ENCODE data around the gene BAD. TPM values are rescaled to one million over a fixed set of nuclear protein-coding genes. Genes with fewer than 3 reads are reported as not detected.

Gene BAD
- total and polyA plus RNA-seq, 2 experiments from 2014 or later = 52.0 to 122 TPM

DNA sequence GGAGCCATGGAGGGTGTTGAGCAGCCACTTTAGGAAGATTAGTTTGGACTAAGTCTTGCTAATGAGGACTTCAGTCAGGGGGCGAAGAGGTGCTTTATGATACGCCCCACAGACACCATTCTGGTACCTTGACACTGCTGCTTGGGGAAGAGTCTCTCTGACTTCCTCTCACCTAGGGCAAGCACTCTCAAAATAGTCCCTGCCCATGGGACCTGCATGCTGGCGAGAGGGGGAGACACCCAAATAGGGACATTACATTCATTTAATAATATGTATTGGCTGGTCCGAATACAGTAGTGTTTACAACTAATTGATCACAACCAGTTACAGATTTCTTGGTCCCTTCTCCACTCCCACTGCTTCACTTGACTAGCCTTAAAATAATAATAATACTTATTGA is 11.3 kb upstream of the BAD start:
- WGBS (ENCODE audit: low lambda C conversion rate, missing lambda C conversion rate) = 86% methylated on average over 4 of the region's 4 CpGs
- no peaks in the 10 kb centered on the region for H3K9me3 ChIP-seq (ENCODE audit: low read depth)
- no peaks in the 10 kb centered on the region for H4K20me1 ChIP-seq (ENCODE audit: insufficient read depth, poor library complexity, severe bottlenecking)
- no peak for TF ChIP-seq EZH2phosphoT487 (IDR thresholded peaks at IDR 0.05; ENCODE audit: low read depth, severe bottlenecking, unreplicated experiment)
- TF ChIP-seq EZH2 (IDR thresholded peaks at IDR 0.05; ENCODE audit: borderline replicate concordance) = no peak
- TF ChIP-seq, protein P1, sequence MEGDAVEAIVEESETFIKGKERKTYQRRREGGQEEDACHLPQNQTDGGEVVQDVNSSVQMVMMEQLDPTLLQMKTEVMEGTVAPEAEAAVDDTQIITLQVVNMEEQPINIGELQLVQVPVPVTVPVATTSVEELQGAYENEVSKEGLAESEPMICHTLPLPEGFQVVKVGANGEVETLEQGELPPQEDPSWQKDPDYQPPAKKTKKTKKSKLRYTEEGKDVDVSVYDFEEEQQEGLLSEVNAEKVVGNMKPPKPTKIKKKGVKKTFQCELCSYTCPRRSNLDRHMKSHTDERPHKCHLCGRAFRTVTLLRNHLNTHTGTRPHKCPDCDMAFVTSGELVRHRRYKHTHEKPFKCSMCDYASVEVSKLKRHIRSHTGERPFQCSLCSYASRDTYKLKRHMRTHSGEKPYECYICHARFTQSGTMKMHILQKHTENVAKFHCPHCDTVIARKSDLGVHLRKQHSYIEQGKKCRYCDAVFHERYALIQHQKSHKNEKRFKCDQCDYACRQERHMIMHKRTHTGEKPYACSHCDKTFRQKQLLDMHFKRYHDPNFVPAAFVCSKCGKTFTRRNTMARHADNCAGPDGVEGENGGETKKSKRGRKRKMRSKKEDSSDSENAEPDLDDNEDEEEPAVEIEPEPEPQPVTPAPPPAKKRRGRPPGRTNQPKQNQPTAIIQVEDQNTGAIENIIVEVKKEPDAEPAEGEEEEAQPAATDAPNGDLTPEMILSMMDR (IDR thresholded peaks at IDR 0.05; ENCODE audit: poor library complexity) = no peak
- H3K4me2 ChIP-seq = no peak overlapping the region
- H2AFZ ChIP-seq = no peak overlapping the region
- H3K27me3 ChIP-seq = peaks cover 98% of the 10 kb centered on the region
- H3K36me3 ChIP-seq (replicated peaks; ENCODE audit: insufficient read depth, low read depth) = no peaks in the 10 kb centered on the region
- H3K9me2 ChIP-seq (replicated peaks; ENCODE audit: insufficient read depth) = no peaks in the 10 kb centered on the region
- no peak overlapping the region for H3K27ac ChIP-seq
- DNase-seq (ENCODE audit: low spot score) = no peak
- H3K79me2 ChIP-seq = no peaks in the 10 kb centered on the region
- peaks cover 23% of the 10 kb centered on the region for H3K4me1 ChIP-seq (ENCODE audit: insufficient read depth)
- H3K4me3 ChIP-seq = no peak overlapping the region

DNA sequence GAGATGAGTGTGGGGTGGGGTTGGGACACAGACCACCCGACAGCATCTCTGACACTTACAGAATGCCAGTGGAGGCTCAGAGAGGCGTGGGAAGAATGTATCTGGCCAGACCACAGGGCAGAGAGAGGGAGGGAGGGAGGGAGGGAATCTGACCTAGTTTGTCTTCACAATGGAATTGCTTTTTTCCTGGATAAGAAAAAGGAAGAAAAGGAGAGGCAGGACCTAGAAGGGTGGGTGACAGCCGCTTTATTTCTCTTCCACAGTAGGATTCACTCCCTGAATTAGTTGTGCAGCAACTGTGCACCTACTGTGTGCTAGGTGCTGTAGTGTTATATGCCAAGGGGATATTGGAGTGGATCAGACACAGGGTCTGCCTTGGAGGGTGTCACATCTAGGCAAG is 10.3 kb upstream of the BAD start:
- Histone ChIP-seq H4K20me1 (ENCODE audit: insufficient read depth, poor library complexity, severe bottlenecking) (no peaks in the 10 kb centered on the region), H2AFZ (no peak overlapping the region), H3K9me3 (ENCODE audit: low read depth) (no peaks in the 10 kb centered on the region), H3K27ac (no peak overlapping the region), H3K27me3 (peaks cover 98% of the 10 kb centered on the region), H3K4me3 (no peak overlapping the region), H3K4me1 (ENCODE audit: insufficient read depth) (peaks cover 13% of the 10 kb centered on the region), H3K36me3 (replicated peaks; ENCODE audit: insufficient read depth, low read depth) (no peaks in the 10 kb centered on the region), H3K9me2 (replicated peaks; ENCODE audit: insufficient read depth) (no peaks in the 10 kb centered on the region), H3K79me2 (no peaks in the 10 kb centered on the region), H3K4me2 (no peak overlapping the region)
- 100% methylated on average over 1 of the region's 3 CpGs for WGBS (ENCODE audit: low lambda C conversion rate, missing lambda C conversion rate)
- no peak for DNase-seq (ENCODE audit: low spot score)
- TF ChIP-seq EZH2 (IDR thresholded peaks at IDR 0.05; ENCODE audit: borderline replicate concordance) (no peak), EZH2phosphoT487 (IDR thresholded peaks at IDR 0.05; ENCODE audit: low read depth, severe bottlenecking, unreplicated experiment) (no peak)
- TF ChIP-seq, protein P1 (IDR thresholded peaks at IDR 0.05; ENCODE audit: poor library complexity) = no peak

DNA sequence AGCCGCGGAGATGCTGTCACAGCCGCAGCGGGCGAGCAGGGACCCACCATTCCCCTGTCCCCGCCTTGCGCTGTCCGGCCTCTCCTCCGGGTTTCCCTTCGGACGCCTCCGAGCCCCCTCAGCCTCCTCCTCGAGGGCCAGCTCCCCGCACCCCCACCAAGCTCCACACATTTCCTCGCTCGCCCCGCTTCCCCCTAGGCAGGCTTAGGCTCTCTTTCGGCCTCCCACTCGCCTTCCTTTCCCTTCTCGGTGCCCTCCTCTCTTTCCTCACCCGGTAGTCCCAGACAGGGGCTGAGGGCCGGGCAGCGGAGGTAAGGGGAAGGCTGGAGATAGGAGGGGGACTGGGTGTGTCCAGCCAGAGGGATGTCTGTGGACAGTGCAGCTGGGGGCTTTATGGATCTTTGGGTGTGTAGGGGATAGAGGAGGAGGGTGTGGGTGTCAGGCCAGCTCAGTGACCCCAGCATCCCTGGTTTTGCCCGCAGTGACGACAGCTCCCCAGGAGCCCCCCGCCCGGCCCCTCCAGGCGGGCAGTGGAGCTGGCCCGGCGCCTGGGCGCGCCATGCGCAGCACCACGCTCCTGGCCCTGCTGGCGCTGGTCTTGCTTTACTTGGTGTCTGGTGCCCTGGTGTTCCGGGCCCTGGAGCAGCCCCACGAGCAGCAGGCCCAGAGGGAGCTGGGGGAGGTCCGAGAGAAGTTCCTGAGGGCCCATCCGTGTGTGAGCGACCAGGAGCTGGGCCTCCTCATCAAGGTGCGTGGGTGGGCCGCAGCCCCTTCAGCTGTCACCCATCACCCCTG is 8.2 kb upstream of the BAD start:
- TF ChIP-seq, protein P1 (IDR thresholded peaks at IDR 0.05; ENCODE audit: poor library complexity) = no peak
- TF ChIP-seq EZH2phosphoT487 (IDR thresholded peaks at IDR 0.05; ENCODE audit: low read depth, severe bottlenecking, unreplicated experiment) = peak; percentile 40
- peak overlapping the region; percentile 23 for H3K4me3 ChIP-seq

More for the DNA sequence above, 8.2 kb upstream of the BAD start:
- no peak overlapping the region for H2AFZ ChIP-seq
- peaks cover 79% of the 10 kb centered on the region for H3K27me3 ChIP-seq
- no peaks in the 10 kb centered on the region for H3K9me2 ChIP-seq (replicated peaks; ENCODE audit: insufficient read depth)
- H3K4me1 ChIP-seq (ENCODE audit: insufficient read depth) = peaks cover 4% of the 10 kb centered on the region
- no peaks in the 10 kb centered on the region for H4K20me1 ChIP-seq (ENCODE audit: insufficient read depth, poor library complexity, severe bottlenecking)
- H3K4me2 ChIP-seq = peak overlapping the region; percentile 89
- 59% methylated on average over 25 of the region's 42 CpGs for WGBS (ENCODE audit: low lambda C conversion rate, missing lambda C conversion rate)
- no peak for DNase-seq (ENCODE audit: low spot score)
- H3K79me2 ChIP-seq = no peaks in the 10 kb centered on the region
- no peak overlapping the region for H3K27ac ChIP-seq
- no peaks in the 10 kb centered on the region for H3K36me3 ChIP-seq (replicated peaks; ENCODE audit: insufficient read depth, low read depth)
- H3K9me3 ChIP-seq (ENCODE audit: low read depth) = no peaks in the 10 kb centered on the region

Measured in hepatocyte (in vitro differentiated cells).